RWPE2 (cell line): ENCODE measurements around the gene RPRML.

Experiments
- ATAC-seq: fragments of 200-7000 bp; cut with Tn5 transposase; 3 replicates; pipeline ENCODE4 v1.9.1; 2021; ENCODE audit warnings: low read depth
- DNase-seq: peaks from one replicate; pipeline ENCODE4 v3.0.0-alpha.2; 2020; ENCODE audit warnings: low spot score
- H3K27ac ChIP-seq: fragments of 450-650 bp; 2 replicates; pipeline ENCODE4 v1.5.1; 2017; ENCODE audit warnings: mild to moderate bottlenecking; ENCODE audit not compliant: poor library complexity, severe bottlenecking
- H3K27me3 ChIP-seq: fragments of 250-450 bp; sonication (Bioruptor Pico); 2 replicates; pipeline ENCODE4 v1.5.1; 2021; ENCODE audit warnings: mild to moderate bottlenecking, moderate library complexity; ENCODE audit not compliant: insufficient read depth, poor library complexity, severe bottlenecking
- H3K36me3 ChIP-seq: fragments of 250-450 bp; sonication (Bioruptor Pico); 2 replicates; pipeline ENCODE4 v1.5.1; 2020; ENCODE audit warnings: low read depth, mild to moderate bottlenecking, moderate library complexity
- H3K4me1 ChIP-seq: fragments of 250-450 bp; sonication (Bioruptor Pico); 2 replicates; pipeline ENCODE4 v1.5.1; 2021; ENCODE audit warnings: mild to moderate bottlenecking, moderate library complexity; ENCODE audit not compliant: insufficient read depth, poor library complexity, severe bottlenecking
- H3K4me3 ChIP-seq: fragments of 250-450 bp; sonication (Bioruptor Pico); 2 replicates; pipeline ENCODE4 v1.5.1; 2021; ENCODE audit warnings: mild to moderate bottlenecking, moderate library complexity; ENCODE audit not compliant: severe bottlenecking
- H3K9me3 ChIP-seq: fragments of 250-450 bp; sonication (Bioruptor Pico); 2 replicates; pipeline ENCODE4 v1.5.1; 2021; ENCODE audit warnings: mild to moderate bottlenecking, moderate library complexity; ENCODE audit not compliant: severe bottlenecking
- TF ChIP-seq, protein P1 (sequence below): fragments of 450-650 bp; IDR thresholded peaks from one replicate; pipeline ENCODE4 v1.5.1; 2017; ENCODE audit warnings: mild to moderate bottlenecking, moderate library complexity; ENCODE audit not compliant: poor library complexity, severe bottlenecking

RPRML gene

DNA sequence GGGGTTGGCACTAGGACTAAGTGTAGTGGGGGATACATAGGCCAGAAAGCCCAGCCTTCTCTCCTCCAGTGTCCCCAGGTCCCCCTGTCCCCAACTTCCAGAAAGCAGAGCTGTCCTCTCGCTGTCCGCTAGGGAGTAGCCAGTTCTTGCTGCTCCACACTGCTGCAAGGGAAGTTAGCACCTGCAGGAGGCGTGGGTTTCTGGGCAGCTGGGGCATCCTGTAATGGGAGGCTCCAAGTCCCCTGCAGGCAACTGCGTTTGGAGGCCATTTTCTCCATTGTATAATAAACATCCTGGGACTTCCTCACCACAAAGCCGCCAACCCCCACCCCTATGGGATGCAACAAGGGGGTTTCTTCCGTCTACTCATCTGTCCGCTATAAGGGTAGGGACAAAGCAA, 1.7 kb downstream of the RPRML start:
- Histone ChIP-seq H3K27ac (no peak overlapping the region), H3K27me3 (peaks cover 49% of the 10 kb centered on the region), H3K9me3 (no peaks in the 10 kb centered on the region), H3K4me1 (no peaks in the 10 kb centered on the region), H3K36me3 (no peaks in the 10 kb centered on the region), H3K4me3 (no peak overlapping the region)
- DNase-seq (no peak), ATAC-seq (peak; percentile 32; the same call in 2 of the 3 replicates)
- TF ChIP-seq, protein P1, sequence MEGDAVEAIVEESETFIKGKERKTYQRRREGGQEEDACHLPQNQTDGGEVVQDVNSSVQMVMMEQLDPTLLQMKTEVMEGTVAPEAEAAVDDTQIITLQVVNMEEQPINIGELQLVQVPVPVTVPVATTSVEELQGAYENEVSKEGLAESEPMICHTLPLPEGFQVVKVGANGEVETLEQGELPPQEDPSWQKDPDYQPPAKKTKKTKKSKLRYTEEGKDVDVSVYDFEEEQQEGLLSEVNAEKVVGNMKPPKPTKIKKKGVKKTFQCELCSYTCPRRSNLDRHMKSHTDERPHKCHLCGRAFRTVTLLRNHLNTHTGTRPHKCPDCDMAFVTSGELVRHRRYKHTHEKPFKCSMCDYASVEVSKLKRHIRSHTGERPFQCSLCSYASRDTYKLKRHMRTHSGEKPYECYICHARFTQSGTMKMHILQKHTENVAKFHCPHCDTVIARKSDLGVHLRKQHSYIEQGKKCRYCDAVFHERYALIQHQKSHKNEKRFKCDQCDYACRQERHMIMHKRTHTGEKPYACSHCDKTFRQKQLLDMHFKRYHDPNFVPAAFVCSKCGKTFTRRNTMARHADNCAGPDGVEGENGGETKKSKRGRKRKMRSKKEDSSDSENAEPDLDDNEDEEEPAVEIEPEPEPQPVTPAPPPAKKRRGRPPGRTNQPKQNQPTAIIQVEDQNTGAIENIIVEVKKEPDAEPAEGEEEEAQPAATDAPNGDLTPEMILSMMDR: no peak

DNA sequence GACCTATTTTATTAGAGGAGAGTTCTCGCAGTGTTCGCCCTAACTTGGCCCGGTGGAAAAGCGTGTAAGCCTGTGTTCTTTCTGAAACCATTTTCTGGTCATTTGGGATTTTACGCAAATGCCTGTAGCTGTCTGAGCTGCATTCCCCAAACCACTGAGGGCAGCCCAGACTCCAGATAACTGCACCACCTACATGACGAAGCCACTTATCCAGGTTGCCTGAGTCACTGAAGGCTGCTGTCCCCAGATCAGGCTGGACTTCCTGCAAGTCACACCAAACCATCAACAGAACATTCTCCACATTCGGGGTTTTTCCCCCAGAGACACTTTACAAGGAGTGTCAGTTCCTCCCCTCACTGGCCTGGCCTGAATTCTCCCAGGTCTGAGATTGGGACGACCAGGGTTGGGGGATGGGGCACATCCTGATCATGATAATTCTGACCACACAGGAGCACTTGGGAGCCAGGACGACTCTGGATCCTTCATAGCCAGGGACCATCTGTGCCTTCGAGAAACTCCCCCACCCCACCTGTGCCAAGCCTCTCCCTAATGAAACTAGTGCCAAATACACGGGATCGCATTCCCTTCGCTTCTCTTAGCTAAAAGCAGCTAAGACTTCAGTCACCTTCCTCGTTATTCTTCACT, 2.3 kb downstream of the RPRML start:
- Histone ChIP-seq H3K9me3 (no peaks in the 10 kb centered on the region), H3K27ac (no peak overlapping the region), H3K36me3 (no peaks in the 10 kb centered on the region), H3K4me3 (no peak overlapping the region), H3K4me1 (no peaks in the 10 kb centered on the region), H3K27me3 (peaks cover 52% of the 10 kb centered on the region)
- ATAC-seq: no peak
- TF ChIP-seq, protein P1: no peak
- DNase-seq: no peak

DNA sequence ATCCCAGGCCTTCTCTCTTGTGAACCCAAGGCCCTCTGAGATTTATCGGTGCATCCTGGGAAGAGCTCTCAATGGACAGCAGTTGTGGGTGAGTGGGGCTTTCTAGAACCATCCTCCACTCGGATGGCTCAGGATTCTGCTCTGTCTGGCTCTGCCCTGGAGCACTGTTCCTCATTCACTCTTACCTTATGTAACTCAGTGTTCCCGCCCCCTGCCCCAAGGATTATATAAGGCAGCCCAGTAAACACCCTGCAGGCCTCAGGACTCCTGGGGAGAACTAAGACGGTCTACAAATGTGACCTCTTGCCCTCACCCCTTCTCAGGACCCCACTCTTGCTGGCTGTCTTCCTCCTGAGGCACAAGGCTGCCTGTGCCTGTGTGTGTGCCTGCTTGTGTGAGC, 3.8 kb downstream of the RPRML start:
- H3K9me3 ChIP-seq: no peaks in the 10 kb centered on the region
- H3K27ac ChIP-seq: no peak overlapping the region
- TF ChIP-seq, protein P1: no peak
- ATAC-seq: no peak
- H3K27me3 ChIP-seq: peaks cover 43% of the 10 kb centered on the region
- no peaks in the 10 kb centered on the region for H3K4me1 ChIP-seq
- H3K36me3 ChIP-seq: no peaks in the 10 kb centered on the region
- no peak for DNase-seq
- no peak overlapping the region for H3K4me3 ChIP-seq

DNA sequence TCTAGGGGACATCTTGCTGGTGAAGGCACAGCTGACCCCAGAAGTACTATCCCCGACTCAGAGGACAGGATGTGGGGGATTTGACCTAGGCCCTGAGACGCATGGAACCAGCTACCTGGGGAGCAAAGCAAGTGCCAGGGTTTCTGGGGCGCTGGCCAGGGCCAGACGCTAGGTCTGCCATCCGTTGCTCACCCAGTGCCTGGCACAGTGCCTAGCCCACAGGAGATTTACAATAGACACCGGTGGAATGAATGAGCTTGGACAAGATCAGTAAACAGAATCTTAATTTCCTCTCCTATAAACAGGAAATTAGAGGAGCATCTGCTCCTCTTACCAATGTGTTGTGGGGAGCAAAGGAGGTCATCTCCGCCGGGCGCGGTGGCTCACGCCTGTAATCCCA, 5.0 kb downstream of the RPRML start:
- no peaks in the 10 kb centered on the region for H3K9me3 ChIP-seq
- ATAC-seq (no peak), DNase-seq (no peak)
- H3K4me3 ChIP-seq: no peak overlapping the region
- no peaks in the 10 kb centered on the region for H3K4me1 ChIP-seq
- no peak overlapping the region for H3K27ac ChIP-seq
- TF ChIP-seq, protein P1: no peak
- no peaks in the 10 kb centered on the region for H3K36me3 ChIP-seq
- peaks cover 33% of the 10 kb centered on the region for H3K27me3 ChIP-seq

DNA sequence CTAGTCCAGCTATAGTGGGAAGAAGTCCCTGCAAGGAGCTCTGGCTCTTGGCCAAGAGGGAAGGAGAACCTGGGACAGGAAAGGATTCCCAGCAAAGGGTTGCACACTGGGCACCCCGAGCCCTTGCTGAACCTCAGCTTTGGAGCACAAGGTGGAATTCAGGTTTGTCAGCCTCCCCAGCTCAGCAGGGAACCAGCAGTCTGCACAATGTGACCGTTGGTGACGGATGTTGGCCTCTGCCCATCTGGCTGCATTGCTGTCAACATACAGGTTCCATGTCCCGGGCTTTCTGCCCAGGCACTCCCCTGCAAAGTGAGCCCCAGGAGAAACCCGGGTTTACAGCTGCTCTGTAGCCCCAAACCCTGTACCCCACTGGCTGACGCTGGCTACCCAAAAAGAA, 6.7 kb downstream of the RPRML start:
- TF ChIP-seq, protein P1: no peak
- H3K36me3 ChIP-seq: no peaks in the 10 kb centered on the region
- peaks cover 15% of the 10 kb centered on the region for H3K27me3 ChIP-seq
- no peaks in the 10 kb centered on the region for H3K9me3 ChIP-seq
- no peak overlapping the region for H3K27ac ChIP-seq
- H3K4me1 ChIP-seq: no peaks in the 10 kb centered on the region
- H3K4me3 ChIP-seq: no peak overlapping the region
- no peak for ATAC-seq
- no peak for DNase-seq
